ENCODE results near the gene PTPRE.

PTPRE gene

GRCh38 chr10:127881262-127881661 is 25.6 kb upstream of the PTPRE start:
- no peak for TF ChIP-seq FOXP2 (optimal IDR thresholded peaks at IDR 0.05; ENCODE audit: borderline replicate concordance, extremely low read depth, extremely low read length, insufficient read depth)
- no peak for TF ChIP-seq SIN3A (IDR thresholded peaks at IDR 0.05; ENCODE audit: borderline replicate concordance, insufficient read depth, low read length)
- no peak for TF ChIP-seq POLR2AphosphoS5 (IDR thresholded peaks at IDR 0.05; ENCODE audit: low read depth, low read length)
- TF ChIP-seq, protein P1, sequence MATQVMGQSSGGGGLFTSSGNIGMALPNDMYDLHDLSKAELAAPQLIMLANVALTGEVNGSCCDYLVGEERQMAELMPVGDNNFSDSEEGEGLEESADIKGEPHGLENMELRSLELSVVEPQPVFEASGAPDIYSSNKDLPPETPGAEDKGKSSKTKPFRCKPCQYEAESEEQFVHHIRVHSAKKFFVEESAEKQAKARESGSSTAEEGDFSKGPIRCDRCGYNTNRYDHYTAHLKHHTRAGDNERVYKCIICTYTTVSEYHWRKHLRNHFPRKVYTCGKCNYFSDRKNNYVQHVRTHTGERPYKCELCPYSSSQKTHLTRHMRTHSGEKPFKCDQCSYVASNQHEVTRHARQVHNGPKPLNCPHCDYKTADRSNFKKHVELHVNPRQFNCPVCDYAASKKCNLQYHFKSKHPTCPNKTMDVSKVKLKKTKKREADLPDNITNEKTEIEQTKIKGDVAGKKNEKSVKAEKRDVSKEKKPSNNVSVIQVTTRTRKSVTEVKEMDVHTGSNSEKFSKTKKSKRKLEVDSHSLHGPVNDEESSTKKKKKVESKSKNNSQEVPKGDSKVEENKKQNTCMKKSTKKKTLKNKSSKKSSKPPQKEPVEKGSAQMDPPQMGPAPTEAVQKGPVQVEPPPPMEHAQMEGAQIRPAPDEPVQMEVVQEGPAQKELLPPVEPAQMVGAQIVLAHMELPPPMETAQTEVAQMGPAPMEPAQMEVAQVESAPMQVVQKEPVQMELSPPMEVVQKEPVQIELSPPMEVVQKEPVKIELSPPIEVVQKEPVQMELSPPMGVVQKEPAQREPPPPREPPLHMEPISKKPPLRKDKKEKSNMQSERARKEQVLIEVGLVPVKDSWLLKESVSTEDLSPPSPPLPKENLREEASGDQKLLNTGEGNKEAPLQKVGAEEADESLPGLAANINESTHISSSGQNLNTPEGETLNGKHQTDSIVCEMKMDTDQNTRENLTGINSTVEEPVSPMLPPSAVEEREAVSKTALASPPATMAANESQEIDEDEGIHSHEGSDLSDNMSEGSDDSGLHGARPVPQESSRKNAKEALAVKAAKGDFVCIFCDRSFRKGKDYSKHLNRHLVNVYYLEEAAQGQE (IDR thresholded peaks at IDR 0.05; ENCODE audit: insufficient read depth in 1 of 2, low read depth in 2 of 2, low read length in 2 of 2) = no peak
- TF ChIP-seq TAF1 (IDR thresholded peaks at IDR 0.05; ENCODE audit: borderline replicate concordance, insufficient read depth, low read length) = no peak

DNA sequence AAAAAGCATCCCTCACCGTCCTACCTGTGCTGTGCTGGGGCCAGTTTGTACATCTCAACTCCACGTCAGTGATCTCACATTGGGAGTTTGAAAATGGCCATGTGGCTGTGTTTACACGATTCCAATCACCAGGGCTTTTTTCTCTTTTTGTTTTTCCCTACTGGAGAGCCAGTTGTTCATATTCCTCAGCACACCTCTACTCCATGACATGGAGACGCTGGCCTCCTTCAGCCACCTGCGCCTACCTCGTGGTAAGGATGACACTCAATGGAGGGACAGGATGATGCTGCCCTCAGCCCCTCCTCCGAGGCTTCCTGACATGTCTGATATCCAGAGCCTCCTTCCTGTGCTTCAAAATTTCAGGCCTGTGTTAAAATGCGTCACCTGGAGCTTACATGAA is 24.5 kb upstream of the PTPRE start:
- TF ChIP-seq TAF1 (IDR thresholded peaks at IDR 0.05; ENCODE audit: borderline replicate concordance, insufficient read depth, low read length) (no peak), POLR2AphosphoS5 (IDR thresholded peaks at IDR 0.05; ENCODE audit: low read depth, low read length) (no peak)
- TF ChIP-seq, protein P1 (IDR thresholded peaks at IDR 0.05; ENCODE audit: insufficient read depth in 1 of 2, low read depth in 2 of 2, low read length in 2 of 2) = no peak

- TF ChIP-seq, protein P1 (IDR thresholded peaks at IDR 0.05; ENCODE audit: insufficient read depth in 1 of 2, low read depth in 2 of 2, low read length in 2 of 2) = no peak
- TF ChIP-seq FOXP2 (optimal IDR thresholded peaks at IDR 0.05; ENCODE audit: borderline replicate concordance, extremely low read depth, extremely low read length, insufficient read depth) = no peak
Observed at GRCh38 chr10:127882801-127883459, 24.0 kb upstream of the PTPRE start.

DNA sequence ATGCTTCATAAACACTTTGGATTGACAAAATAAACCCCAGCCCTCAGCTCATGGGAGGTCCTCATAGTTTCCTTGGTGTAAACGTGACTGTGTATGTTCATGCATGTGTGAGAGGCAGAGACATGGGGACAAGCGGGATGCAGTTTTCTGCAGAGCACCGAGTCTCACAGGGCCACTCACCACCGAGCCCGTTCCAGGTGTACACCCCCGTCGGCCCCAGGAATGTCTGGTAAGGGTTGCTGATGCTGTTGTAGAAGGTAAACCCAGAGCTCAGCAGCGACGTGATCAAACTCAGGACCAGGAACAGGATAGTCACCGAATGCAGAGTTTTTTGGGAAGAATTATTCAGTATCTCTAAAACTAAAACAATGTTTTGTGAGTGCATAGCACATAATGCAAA is 23.4 kb upstream of the PTPRE start:
- no peak for TF ChIP-seq SIN3A (IDR thresholded peaks at IDR 0.05; ENCODE audit: borderline replicate concordance, insufficient read depth, low read length)
- no peak for TF ChIP-seq TAF1 (IDR thresholded peaks at IDR 0.05; ENCODE audit: borderline replicate concordance, insufficient read depth, low read length)
- TF ChIP-seq POLR2AphosphoS5 (IDR thresholded peaks at IDR 0.05; ENCODE audit: low read depth, low read length) = no peak
- TF ChIP-seq, protein P1 (IDR thresholded peaks at IDR 0.05; ENCODE audit: insufficient read depth in 1 of 2, low read depth in 2 of 2, low read length in 2 of 2) = no peak
- no peak for TF ChIP-seq FOXP2 (optimal IDR thresholded peaks at IDR 0.05; ENCODE audit: borderline replicate concordance, extremely low read depth, extremely low read length, insufficient read depth)

- TF ChIP-seq, protein P1 (IDR thresholded peaks at IDR 0.05; ENCODE audit: insufficient read depth in 1 of 2, low read depth in 2 of 2, low read length in 2 of 2) = no peak
- TF ChIP-seq SIN3A (IDR thresholded peaks at IDR 0.05; ENCODE audit: borderline replicate concordance, insufficient read depth, low read length) (no peak), FOXP2 (optimal IDR thresholded peaks at IDR 0.05; ENCODE audit: borderline replicate concordance, extremely low read depth, extremely low read length, insufficient read depth) (no peak), POLR2AphosphoS5 (IDR thresholded peaks at IDR 0.05; ENCODE audit: low read depth, low read length) (no peak), TAF1 (IDR thresholded peaks at IDR 0.05; ENCODE audit: borderline replicate concordance, insufficient read depth, low read length) (no peak)
Observed at GRCh38 chr10:127884501-127884900, 22.4 kb upstream of the PTPRE start.

All from PFSK-1 (cell line).